Breast epithelium (tissue), 4 donors: Measurements from ENCODE around the gene TEC. TPM values are rescaled to one million over a fixed set of nuclear protein-coding genes. Genes with fewer than 3 reads are reported as not detected.

Experiments used
- DNase-seq, 2 donors: peaks; one replicate each; pipeline ENCODE4 v3.0.0-alpha.2; 2019; ENCODE audit warnings: low spot score in 2 of 2
- H3K27ac ChIP-seq, 2 donors: fragments of 200-600 bp; sonication (generic) in 1 of 2; one replicate each; pipeline ENCODE4 v1.5.1; 2016 to 2019; ENCODE audit warnings: mild to moderate bottlenecking in 1 of 2
- H3K27me3 ChIP-seq, 2 donors: fragments of 200-600 bp; sonication (generic) in 1 of 2; one replicate each; pipeline versions ENCODE4 v1.5.1 to v1.6.0; 2017 to 2019; ENCODE audit warnings: control low read depth in 1 of 2, mild to moderate bottlenecking in 1 of 2
- H3K36me3 ChIP-seq: fragments of 200-600 bp; one replicate; pipeline ENCODE4 v1.5.1; 2019
- H3K4me1 ChIP-seq, 2 donors: fragments of 200-600 bp; sonication (generic); one replicate each; pipeline ENCODE4 v1.5.1; 2016 to 2019; ENCODE audit warnings: control low read depth in 1 of 2
- H3K4me3 ChIP-seq, 3 donors: fragments of 200-600 bp; sonication (generic); 1 replicate in 2 of 3; 2 replicates in 1 of 3; pipeline ENCODE4 v1.5.1; 2016 to 2019; ENCODE audit warnings: mild to moderate bottlenecking in 3 of 3, moderate library complexity in 2 of 3
- H3K9me3 ChIP-seq, 2 donors: fragments of 200-600 bp; sonication (generic) in 1 of 2; one replicate each; pipeline ENCODE4 v1.5.1; 2016 to 2019; ENCODE audit warnings: control low read depth in 1 of 2
- CTCF ChIP-seq, 3 donors: fragments of 450-650 bp; IDR thresholded peaks; one replicate each; pipeline ENCODE4 v1.5.1; 2016 to 2017; ENCODE audit warnings: antibody characterized with exemption in 3 of 3, mild to moderate bottlenecking in 3 of 3, moderate library complexity in 3 of 3
- POLR2A ChIP-seq: fragments of 450-650 bp; IDR thresholded peaks from one replicate; pipeline ENCODE4 v1.6.1; 2016; ENCODE audit warnings: antibody characterized with exemption, mild to moderate bottlenecking, moderate library complexity
- POLR2AphosphoS5 ChIP-seq, 3 donors: sonication (generic); formaldehyde crosslinking; IDR thresholded peaks; one replicate each; pipeline ENCODE4 v1.6.1; 2017; ENCODE audit warnings: antibody characterized with exemption in 3 of 3
- intact Hi-C: fragments of 100-400 bp; cut with DNase I; formaldehyde crosslinking; loops from one replicate; pipeline ENCODE4 v1.15.1; 2023; ENCODE audit warnings: low total_unique reads
- total RNA-seq, 3 donors: library from RNA; depleted of rRNA; stranded (reverse); fragments of >200 nt; gene quantifications; one replicate each; pipeline ENCODE4 v1.1.0, GENCODE V29; 2016

TEC gene
- total RNA-seq, 3 donors from 2014 or later = 2.9 to 5.4 (median 5.1) TPM

- no peak for DNase-seq
- H3K9me3 ChIP-seq = no peaks in the 10 kb centered on the region
- intact Hi-C loops = no loop called here
- TF ChIP-seq CTCF (IDR thresholded peaks at IDR 0.05) (no peak), POLR2AphosphoS5 (IDR thresholded peaks at IDR 0.05) (no peak), POLR2A (no peak)
- no peaks in the 10 kb centered on the region for H3K4me1 ChIP-seq
- H3K36me3 ChIP-seq = no peaks in the 10 kb centered on the region
- H3K27ac ChIP-seq = no peak overlapping the region
- no peak overlapping the region for H3K4me3 ChIP-seq
- no peaks in the 10 kb centered on the region for H3K27me3 ChIP-seq
These were observed 21.6 kb downstream of the TEC start for GRCh38 chr4:48247878-48248558.

GRCh38 chr4:48247142-48247877 is 22.3 kb downstream of the TEC start:
- Histone ChIP-seq H3K4me1 (no peaks in the 10 kb centered on the region), H3K27ac (no peak overlapping the region), H3K4me3 (no peak overlapping the region), H3K9me3 (no peaks in the 10 kb centered on the region), H3K27me3 (no peaks in the 10 kb centered on the region), H3K36me3 (no peaks in the 10 kb centered on the region)
- TF ChIP-seq POLR2AphosphoS5 (IDR thresholded peaks at IDR 0.05) (no peak), POLR2A (no peak), CTCF (IDR thresholded peaks at IDR 0.05) (no peak)
- DNase-seq = no peak
- intact Hi-C loops = no loop called here

GRCh38 chr4:48244665-48245064 is 25.0 kb downstream of the TEC start:
- no peak overlapping the region for H3K4me3 ChIP-seq
- no peaks in the 10 kb centered on the region for H3K27me3 ChIP-seq
- no peak overlapping the region for H3K27ac ChIP-seq
- H3K36me3 ChIP-seq = no peaks in the 10 kb centered on the region
- intact Hi-C loops = no loop called here
- no peaks in the 10 kb centered on the region for H3K4me1 ChIP-seq
- no peak for TF ChIP-seq POLR2A
- no peak for TF ChIP-seq POLR2AphosphoS5 (IDR thresholded peaks at IDR 0.05)
- TF ChIP-seq CTCF (IDR thresholded peaks at IDR 0.05) = no peak
- no peaks in the 10 kb centered on the region for H3K9me3 ChIP-seq
- DNase-seq = no peak

- H3K36me3 ChIP-seq = no peaks in the 10 kb centered on the region
- no peaks in the 10 kb centered on the region for H3K4me1 ChIP-seq
- TF ChIP-seq CTCF (IDR thresholded peaks at IDR 0.05) (no peak), POLR2AphosphoS5 (IDR thresholded peaks at IDR 0.05) (no peak), POLR2A (no peak)
- H3K27me3 ChIP-seq = no peaks in the 10 kb centered on the region
- no peaks in the 10 kb centered on the region for H3K9me3 ChIP-seq
- intact Hi-C loops = no loop called here
- H3K4me3 ChIP-seq = no peak overlapping the region
- H3K27ac ChIP-seq = no peak overlapping the region
- DNase-seq = no peak
These were observed 25.8 kb downstream of the TEC start for GRCh38 chr4:48243887-48244286.

GRCh38 chr4:48243429-48243828 is 26.2 kb downstream of the TEC start:
- H3K27ac ChIP-seq = no peak overlapping the region
- H3K27me3 ChIP-seq = no peaks in the 10 kb centered on the region
- no peak overlapping the region for H3K4me3 ChIP-seq
- no peaks in the 10 kb centered on the region for H3K36me3 ChIP-seq
- no peaks in the 10 kb centered on the region for H3K4me1 ChIP-seq
- TF ChIP-seq CTCF (IDR thresholded peaks at IDR 0.05) = no peak
- no peak for TF ChIP-seq POLR2AphosphoS5 (IDR thresholded peaks at IDR 0.05)
- H3K9me3 ChIP-seq = no peaks in the 10 kb centered on the region
- no peak for DNase-seq
- intact Hi-C loops = no loop called here
